SU-DHL-6 (cell line): ENCODE results near the gene TMEM26.

Source experiments
- EZH2phosphoT487 ChIP-seq: fragments of 200-600 bp; sonication (generic), shearing (Covaris generic); conservative IDR thresholded peaks from 2 replicates; pipeline ENCODE4 v1.6.1; 2018; ENCODE audit warnings: mild to moderate bottlenecking, antibody characterized with exemption, low read length, moderate library complexity, mixed read lengths
- TF ChIP-seq, protein P1 (sequence below): fragments of 200-600 bp; sonication (generic); IDR thresholded peaks from one replicate; pipeline ENCODE4 v1.5.1; 2017; ENCODE audit warnings: antibody characterized with exemption, mild to moderate bottlenecking, low read length, moderate library complexity; ENCODE audit not compliant: insufficient read depth, poor library complexity, severe bottlenecking

GRCh38 chr10:61389887-61390286, 63.3 kb downstream of the TMEM26 start:
- TF ChIP-seq, protein P1, sequence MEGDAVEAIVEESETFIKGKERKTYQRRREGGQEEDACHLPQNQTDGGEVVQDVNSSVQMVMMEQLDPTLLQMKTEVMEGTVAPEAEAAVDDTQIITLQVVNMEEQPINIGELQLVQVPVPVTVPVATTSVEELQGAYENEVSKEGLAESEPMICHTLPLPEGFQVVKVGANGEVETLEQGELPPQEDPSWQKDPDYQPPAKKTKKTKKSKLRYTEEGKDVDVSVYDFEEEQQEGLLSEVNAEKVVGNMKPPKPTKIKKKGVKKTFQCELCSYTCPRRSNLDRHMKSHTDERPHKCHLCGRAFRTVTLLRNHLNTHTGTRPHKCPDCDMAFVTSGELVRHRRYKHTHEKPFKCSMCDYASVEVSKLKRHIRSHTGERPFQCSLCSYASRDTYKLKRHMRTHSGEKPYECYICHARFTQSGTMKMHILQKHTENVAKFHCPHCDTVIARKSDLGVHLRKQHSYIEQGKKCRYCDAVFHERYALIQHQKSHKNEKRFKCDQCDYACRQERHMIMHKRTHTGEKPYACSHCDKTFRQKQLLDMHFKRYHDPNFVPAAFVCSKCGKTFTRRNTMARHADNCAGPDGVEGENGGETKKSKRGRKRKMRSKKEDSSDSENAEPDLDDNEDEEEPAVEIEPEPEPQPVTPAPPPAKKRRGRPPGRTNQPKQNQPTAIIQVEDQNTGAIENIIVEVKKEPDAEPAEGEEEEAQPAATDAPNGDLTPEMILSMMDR, result no peak
- TF ChIP-seq EZH2phosphoT487, result no peak
